ENCODE data around the gene HIPK2.
A peak's percentile ranks its signal among the peaks of the same experiment; 100 is the strongest.

HIPK2 gene

DNA sequence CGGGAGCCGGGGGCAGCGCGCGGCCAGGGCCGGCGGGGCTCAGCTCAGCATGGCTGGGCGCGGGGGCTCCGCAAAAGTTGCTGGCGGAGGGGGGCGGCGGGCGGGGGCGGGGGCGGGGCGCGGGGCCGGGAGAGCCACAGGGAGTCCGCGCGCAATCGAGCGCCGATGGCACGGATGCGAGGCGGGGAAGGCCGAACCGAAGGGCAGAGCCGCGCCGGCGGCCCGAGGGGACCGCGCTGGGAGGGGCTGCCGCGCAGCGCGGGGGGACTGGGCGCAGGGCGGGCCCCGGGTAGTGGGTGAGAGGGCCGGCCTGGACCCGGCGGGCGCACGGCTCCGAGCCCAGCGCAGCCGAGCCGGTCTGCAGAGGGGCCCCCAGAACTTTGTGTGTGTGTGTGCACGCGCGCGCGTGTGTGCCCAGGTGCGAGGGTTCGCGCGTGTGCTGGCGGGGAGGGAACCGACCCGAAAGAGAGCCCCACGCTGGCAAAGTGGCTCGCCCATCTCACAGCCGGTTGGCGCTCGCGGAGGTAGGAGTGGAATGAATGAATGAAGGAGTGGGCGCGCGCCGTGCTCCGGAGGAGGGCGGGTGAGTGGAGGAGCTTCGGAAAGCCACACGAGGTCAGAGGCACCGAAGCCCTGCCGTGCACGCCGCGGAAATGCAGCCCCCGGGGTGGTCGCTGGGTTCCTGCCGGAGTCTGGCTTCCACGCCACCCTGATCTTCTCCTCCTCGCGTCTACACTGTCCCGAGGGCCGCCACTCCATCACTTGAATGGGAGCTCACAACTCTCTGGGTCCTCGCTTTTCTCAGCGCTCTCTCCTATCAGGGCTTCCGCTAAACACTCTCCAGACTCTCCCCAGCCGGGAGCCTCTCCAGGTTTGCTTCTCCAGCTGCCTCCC lies at the start of gene HIPK2:
Gene HIPK2 (minus strand): TSS at position 51 of the 894 bp plus-strand sequence. CDS start 375 bp downstream, outside the sequence.
- DNase-seq, result peak in 11 of 14 donors; percentile 19 to 83 (median 54)

DNA sequence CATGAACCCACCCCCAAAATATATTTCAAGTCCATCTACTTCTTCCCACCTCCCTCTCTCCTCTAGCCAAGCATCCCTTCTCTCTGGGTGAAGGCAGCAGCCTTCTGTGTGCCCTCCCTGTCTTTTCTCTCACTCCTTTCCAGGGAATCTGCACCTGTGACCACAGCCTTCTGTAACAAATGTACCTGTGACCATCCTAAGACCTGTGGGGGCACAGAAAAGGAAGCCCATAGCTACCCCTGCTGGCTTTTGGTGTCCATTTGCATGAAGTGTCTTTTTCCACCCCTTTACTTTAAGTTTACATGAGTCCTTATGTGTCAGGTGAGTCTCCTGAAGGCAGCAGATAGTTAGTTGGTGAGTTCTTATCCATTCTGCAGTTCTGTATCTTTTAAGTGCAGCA lies 49.2 kb upstream of the HIPK2 start:
- DNase-seq, result no peak

DNA sequence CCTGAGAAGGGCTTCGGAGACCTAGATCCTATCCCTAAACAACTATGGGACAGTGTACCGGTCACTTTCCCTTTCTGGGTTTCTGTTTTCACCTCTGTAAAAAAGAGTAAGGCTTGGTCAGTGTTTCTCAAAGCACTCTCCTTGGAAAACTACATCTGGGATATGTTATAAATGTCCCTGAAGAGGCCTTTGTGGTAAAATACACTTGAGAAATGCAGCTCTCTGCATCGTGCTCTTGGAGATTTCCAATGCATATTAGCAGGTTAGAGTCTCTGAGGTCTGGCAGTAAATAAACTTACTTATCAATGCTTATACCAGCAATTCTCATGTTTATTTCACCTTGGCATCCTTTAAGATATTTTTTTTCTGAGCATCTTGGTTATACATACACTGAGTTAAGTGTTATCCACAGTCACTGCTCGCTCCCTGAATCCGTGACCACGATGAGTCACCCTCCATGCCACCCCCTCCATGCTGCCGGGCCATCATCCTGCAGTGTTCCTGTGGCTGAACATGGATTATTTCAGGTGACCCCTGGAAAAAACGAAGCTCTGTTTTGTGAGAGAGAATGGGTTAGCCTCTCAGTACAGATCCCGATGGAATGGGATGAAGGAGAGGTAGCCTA lies 48.0 kb upstream of the HIPK2 start:
- DNase-seq, result no peak

DNA sequence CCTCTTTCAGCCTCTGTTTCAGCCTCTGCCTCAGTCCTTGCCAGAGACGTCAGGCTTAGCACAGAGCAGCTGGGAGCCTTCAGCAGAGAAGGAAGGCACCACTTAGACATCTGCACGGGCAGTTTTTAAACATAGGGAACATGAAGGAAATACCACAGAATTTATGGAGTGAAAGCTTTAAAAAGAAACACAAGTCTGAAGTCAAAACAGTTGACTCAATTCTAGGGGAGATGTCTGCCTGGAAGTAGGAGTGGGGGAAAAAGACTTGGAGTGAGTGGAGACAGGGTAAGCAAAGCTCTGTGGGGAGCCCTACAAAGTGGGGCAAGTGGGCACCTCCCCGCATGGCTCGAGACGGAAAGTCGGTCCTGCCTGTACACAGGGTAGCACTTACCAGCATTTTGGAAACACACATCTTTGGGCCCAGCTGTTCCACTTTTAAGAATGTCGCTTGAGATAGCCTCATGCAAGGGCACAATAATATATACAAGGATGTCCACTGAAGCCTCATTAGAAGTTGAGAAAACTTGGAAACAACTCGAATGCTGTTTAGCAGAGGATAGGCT lies 46.2 kb upstream of the HIPK2 start:
- DNase-seq, result no peak

DNA sequence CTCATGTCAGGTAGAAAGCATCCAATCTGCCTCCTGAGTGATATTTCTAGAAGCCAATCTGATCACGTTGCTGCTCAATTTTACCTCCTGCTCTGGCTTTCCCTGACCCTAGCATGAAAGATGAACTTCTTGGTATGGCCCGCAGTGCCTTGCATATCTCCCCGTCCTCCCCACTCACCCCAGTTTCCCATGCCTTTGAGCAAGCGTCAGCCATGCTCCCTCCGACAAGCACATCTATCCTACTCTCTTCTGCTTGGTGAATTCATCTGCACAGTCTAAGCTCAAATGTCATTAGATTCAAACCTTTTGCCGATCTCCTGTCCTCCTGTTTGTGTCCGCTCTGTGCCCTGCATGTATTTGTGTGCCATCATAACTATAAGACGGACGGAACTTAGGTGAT lies 45.1 kb upstream of the HIPK2 start:
- no peak for DNase-seq

DNA sequence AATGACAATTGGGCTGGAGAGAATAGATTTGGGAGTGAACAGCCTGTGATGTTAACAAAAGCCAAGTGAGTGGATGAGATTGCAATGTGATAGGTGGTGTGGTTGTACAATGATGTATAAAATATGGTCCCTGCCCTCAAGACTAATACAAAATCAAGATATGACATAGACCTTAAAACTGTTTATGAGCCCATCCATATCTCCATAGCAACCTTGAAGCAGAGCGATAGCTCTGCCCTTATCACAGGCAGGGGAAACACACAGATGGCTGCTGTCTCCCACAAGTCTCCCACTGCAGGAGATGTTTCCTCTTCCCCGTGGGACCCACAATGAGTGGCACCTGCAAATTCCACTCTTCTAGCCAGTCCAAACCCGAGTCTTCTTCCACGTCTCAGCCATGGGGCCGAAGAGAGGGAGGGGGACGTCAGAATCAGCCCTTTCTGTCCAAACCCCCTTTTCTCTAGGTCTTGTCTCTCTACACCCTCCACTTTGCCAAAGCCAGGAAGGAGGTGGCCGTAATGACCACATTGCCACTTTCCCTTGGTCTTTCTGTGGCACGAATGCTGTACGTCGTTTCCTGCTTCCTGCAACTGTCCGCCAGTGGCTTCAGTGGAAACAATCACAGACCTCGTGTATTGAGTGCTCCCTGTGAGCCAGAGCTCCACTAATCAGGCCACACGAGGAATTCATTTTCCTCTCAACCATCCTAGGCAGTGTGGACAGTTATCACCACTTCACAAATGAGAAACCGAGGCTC lies 43.7 kb upstream of the HIPK2 start:
- no peak for DNase-seq

DNA sequence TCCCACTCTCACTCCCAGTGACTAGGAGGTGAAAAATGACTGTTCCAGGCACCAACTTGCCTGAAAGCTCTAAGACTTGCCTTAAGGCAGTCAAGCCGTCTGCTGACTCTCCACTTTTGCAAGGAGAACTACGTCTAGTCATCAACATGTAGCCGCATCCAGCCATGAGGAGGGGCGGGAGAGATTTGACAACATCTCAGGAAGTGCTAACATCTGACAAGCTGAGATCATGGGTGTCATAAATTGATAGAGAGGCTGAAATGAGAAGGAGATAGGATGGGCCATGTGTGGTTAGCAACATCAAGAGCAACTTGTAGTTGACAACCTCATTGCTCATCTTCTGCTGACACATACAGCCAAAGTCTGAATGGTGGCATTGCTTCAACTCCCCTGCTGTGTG lies 42.3 kb upstream of the HIPK2 start:
- DNase-seq, result no peak

DNA sequence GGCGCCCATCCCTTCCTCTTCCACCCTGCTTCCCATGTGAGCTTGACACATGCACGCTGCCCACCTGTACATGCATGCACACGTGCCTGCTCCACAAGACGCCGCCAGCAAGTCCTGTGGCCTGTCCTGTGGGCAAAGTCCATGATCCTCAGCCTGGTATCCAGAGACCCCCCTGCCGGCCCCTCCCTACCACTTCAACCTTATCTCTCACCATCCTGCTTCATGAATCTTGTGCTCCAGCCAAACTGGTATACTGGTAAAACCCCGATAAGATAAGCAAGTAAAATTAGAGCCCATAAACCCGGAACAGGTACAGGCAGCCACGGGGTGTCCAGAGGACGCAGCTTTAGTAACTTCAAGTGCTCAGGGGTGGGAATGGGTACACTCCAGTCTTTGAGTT lies 39.5 kb upstream of the HIPK2 start:
- DNase-seq, result no peak

DNA sequence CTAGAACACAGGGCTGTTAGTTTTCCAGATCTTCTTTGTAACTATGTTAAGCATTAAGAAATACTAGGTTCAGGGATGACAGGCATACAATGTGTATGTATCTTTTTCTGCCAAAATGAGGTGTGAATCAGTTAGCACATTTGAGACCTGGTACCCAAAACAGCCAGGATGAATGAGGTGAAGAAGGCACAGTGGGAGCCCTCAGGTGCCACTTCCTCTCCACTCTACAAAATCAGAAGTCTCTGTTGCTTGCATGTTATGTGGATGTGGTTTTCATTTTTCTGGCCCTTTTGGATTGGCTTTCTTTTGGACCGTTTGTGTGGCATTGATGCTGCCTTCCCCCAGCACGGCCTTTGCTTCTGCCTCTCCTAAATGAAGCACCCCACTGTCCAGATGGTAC lies 35.9 kb upstream of the HIPK2 start:
- no peak for DNase-seq

DNA sequence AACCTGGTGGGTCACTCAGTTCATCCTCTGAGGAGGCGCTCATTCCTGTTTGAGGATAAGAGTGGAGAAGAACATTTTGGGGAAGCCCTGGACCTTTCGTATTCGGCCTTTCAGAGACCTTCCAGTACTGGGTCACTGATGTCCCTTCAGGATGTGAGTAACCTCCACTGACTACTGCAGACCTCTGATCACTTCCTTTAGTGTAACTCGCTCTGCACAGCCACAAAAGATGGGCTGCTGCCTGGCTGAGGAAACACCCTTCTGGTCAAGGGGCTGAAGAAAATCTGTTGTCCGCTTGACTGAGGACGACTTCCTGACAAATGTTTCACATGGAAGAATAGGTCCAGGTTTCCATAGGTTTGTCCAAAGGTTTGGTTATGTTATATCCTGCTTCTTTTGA lies 35.4 kb upstream of the HIPK2 start:
- no peak for DNase-seq

DNA sequence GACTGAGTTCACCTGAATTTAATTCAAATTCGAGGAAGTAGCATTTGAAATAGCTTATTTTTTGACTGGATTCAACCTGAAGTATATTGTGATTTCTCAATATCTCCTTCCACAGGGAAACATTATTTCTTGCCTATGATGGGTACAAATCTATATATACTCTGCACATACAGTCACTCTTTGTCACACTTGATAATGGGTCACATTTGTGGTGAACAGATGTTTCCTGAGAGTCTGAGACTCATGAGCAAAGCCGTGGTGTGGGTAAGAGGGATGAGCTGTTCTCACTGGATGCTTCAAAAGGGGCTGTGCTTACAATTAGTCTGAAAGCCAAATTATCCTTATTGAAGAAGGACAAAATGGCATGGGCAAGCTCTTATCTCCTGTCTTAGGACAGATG lies 33.3 kb upstream of the HIPK2 start:
- no peak for DNase-seq

DNA sequence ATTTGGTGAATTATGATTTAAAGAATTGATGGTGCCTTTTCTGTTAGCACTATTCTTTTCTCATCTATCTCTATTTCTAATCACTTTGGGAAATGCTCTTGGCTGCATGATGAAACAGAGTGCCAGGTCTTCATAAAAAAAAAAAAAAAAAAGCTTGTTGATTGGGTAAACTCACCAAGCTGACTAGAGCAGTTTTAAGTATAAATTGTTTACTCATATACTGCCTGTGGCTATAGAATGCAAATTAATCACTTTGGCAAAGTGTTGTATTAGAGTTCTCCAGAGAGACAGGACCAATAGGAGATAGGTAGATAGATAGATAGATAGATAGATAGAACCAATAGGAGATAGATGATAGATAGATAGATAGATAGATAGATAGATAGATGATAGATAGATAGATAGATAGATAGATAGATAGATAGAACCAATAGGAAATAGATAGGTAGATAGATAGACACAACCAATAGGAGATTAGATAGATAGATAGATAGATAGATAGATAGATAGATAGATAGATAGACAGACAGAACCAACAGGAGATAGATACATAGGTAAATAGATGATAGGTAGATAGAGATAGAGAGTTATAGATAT lies 31.1 kb upstream of the HIPK2 start:
- DNase-seq, result no peak

DNA sequence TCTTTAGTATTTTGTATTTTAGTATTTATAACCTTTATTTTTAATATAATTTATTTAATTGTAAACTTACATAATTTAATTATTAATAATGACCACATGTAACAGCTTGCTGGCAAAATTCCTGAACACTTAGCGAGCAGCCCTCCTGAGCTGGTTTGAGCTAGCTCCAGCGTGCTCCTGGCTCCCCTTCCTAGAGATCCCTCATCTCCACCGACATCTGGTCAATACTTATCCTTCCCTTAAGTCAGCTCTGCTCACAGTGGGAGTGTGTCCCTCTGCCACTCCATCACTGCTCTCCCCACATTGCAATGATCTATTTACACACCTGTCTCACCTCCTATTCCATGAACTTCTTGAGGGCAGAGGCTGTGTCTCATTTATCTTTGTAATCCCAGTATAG lies 30.6 kb upstream of the HIPK2 start:
- DNase-seq, result no peak

DNA sequence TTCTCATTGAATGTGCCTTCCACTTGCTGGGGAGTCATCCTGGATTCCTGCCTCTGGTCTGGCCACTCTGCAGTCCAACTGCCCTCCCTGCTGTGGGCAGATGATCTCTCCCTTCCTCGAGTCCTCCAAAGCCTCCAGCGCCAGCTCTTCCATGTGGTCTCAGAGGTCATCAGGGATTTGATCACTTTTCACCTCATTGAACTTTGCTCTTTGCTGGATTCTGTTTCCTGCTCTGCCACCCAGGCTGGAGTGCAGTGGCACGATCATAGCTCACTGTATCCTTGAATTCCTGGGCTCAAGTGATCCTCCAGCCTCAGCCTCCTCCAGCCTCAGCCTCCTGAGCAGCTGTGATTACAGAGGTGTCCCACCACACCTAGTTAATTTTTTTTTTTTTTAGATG lies 29.2 kb upstream of the HIPK2 start:
- no peak for DNase-seq

DNA sequence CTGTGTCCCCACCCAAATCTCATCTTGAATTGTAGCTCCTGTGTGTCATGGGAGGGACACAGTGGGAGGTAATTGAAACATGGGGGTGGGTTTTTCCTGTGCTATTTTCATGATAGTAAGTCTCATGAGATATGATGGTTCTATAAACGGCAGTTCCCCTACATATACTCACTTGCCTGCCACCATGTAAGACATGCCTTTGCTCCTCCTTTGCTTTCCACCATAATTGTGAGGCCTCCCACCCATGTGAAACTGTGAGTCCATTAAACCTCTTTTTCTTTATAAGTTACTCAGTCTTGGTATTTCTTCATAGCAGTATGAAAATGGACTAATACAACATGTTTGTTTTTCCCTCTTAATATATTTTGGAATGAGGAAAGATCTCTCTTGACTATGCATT lies 26.8 kb upstream of the HIPK2 start:
- DNase-seq, result no peak

DNA sequence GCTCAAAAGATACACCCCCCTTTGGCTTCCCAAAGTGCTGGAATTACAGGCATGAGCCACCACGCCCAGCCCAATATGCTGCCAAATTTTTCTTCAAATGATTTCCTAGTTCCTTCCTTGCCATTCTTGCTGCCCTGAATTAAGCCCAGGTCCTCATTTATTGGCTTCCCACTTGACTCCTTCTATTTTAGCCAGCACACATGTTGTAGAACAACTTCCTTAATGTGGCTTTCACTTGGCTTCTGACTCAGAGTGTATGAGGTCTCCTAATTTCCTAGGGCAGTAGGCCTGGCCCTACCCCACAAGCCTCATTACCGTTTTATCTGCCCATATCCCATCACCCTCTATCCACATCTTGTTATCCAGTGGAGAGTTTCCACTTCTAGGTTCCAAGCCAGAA lies 21.8 kb upstream of the HIPK2 start:
- DNase-seq, result no peak

DNA sequence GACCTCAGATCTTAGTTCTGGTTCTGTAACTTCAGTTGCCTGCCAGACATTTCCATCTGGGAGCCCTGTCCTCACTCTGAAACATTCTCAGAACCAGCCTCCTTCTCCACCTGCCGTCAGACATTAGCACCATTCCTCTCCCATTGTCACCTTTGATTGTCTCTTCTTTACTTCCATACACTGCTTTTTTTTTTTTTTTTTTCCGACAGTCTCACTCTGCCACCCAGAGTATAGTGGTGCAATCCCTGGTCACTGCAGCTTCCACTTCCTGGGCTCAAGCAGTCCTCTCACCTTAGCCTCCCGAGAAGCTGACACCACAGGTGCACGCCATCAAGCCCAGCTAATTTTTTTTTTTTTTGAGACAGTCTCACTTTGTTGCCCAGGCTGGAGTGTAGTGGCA lies 21.1 kb upstream of the HIPK2 start:
- DNase-seq, result peak in 1 of 14 donors; percentile 6

DNA sequence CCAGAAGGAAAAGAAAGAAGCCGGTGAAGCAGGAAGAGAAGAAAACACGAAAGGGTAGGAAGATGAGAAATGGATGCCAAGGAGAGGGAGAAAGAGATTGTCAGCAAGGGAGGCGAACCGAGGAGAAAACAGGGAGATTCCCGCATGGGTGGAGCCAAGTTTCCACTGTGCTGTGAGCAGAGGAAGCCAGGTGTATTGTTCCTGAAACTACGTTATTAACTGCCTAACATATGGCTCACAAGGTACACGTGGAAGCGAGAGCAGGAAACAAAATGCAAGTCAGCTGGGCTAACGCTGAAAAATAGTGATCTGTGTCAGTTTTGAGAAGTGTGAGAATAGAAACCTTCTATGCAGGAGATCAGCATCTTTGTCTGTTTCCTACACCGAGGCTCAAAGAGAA lies 20.4 kb upstream of the HIPK2 start:
- DNase-seq, result no peak

DNA sequence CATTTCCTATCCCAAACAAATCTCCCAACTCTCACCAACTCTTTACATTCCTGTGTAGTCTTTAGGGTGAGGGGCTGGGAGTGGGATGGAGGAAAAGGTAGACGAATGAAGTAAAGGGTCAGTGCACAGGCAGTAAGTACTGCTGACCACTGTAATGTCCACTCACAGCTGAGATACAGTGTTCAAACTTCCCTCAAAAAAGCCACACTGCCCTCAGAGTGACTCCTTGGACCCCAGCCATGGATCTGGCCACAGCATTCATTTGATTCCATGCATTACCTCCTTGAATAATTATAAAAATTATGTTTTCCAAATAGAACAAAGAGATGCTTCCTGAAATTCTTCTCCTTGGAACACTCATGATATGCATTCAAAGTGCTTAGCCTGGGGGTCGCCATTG lies 19.8 kb upstream of the HIPK2 start:
- DNase-seq, result no peak

DNA sequence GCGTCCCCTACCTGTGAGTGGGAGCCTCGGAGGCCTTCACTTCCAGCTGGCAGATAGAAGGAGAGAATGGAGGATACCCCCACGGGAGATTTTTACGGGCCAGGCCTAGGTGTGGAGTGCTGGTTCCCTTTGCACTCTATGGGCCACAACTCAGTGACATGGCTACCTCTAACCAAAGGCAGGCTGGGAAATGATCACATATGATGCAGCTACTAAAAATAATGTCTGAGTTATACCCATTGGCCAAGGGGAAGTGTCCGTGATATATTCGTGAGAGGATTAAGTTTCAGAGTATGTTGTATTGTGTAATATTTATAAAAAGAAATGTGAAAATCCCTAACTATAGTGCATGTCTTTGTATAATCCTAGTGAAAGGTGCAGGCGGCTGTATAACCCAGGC lies 13.5 kb upstream of the HIPK2 start:
- DNase-seq, result no peak

DNA sequence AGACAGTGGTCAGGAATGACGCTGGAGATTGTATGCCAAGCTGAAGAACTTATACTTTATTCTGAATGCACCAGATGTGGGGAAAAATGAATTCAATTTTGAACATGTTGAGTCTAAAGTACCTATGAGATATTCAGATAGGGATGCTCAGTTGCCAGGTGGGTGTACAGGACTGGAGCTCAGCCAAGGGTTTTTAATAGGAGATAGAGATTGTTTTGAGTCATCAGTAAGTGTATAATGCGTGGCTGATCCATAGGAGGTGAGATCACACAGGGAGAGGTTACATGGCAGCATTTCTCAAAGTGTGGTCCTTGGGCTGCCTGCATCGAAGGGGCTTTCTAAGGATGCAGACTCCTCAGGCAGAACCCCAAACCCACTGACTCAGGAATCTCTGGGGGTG lies 6.8 kb upstream of the HIPK2 start:
- no peak for DNase-seq

DNA sequence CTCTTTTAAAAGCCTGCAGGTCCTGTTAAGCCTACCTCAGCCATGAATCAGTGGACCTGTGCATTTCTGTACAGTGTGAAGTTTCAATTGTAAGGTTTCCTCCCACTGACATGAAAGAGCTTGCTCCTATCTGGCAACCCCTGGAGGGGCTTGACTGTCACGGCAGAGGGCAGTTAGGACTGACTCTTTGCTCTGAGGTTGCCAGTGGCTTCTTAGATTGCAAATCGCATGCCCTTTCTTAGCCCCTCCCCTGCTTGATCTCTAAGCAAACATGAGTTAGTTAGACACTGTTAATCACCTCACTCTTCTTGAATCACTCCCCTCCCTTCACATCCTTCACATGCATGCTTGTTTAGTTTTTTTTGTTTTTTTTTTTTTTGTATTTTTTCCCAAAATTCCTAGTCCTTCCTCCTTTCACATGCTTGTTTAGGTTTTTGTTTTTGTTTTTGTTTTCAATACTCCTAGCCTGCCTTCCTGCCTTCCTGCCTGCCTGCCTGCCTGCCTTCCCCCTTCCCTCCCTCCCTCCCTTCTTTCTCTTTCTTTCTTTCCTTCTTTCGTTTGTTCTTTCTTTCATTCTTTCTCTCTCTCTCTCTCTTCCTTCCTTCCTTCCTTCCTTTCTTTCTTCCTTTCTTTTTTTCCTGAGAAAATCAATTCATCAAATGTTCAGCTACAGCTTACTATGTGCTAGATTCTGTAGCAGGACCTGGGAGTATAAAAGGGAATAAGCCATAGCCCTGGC lies 6.0 kb upstream of the HIPK2 start:
- DNase-seq, result no peak
